HEK293 (cell line): ENCODE data around the gene PEAR1.

Source experiments
- EGR2 ChIP-seq: fragments of 450-650 bp; formaldehyde crosslinking; IDR thresholded peaks from 2 replicates; pipeline ENCODE4 v1.5.1; 2016; ENCODE audit warnings: low read depth, missing biosample characterization, missing genetic modification characterization
- INSM2 ChIP-seq: fragments of 450-650 bp; formaldehyde crosslinking; IDR thresholded peaks from 2 replicates; pipeline ENCODE4 v1.5.1; 2016; ENCODE audit warnings: missing biosample characterization, missing genetic modification characterization
- KLF9 ChIP-seq: fragments of 450-650 bp; formaldehyde crosslinking; IDR thresholded peaks from 2 replicates; pipeline ENCODE4 v1.5.1; 2016; ENCODE audit warnings: missing biosample characterization, missing genetic modification characterization, low read depth
- RBAK ChIP-seq: fragments of 450-650 bp; formaldehyde crosslinking; IDR thresholded peaks from 2 replicates; pipeline ENCODE4 v1.5.1; 2016; ENCODE audit warnings: missing biosample characterization, missing genetic modification characterization
- TRIM28 ChIP-seq: IDR thresholded peaks from 2 replicates; pipeline ENCODE4 v1.6.1; 2011; ENCODE audit warnings: low read length, control low read depth, borderline replicate concordance
- ZBTB10 ChIP-seq: fragments of 450-650 bp; formaldehyde crosslinking; IDR thresholded peaks from 2 replicates; pipeline ENCODE4 v1.5.1; 2016; ENCODE audit warnings: missing biosample characterization, missing genetic modification characterization
- ZBTB17 ChIP-seq: fragments of 450-650 bp; formaldehyde crosslinking; IDR thresholded peaks from 2 replicates; pipeline ENCODE4 v1.5.1; 2016; ENCODE audit warnings: missing biosample characterization, missing genetic modification characterization
- ZBTB26 ChIP-seq: fragments of 450-650 bp; formaldehyde crosslinking; optimal IDR thresholded peaks from 2 replicates; pipeline ENCODE3; 2016; ENCODE audit warnings: missing biosample characterization, mild to moderate bottlenecking, missing genetic modification characterization
- ZFP3 ChIP-seq: fragments of 450-650 bp; formaldehyde crosslinking; IDR thresholded peaks from 2 replicates; pipeline ENCODE4 v1.5.1; 2016; ENCODE audit warnings: low read depth, missing biosample characterization, missing genetic modification characterization
- ZFP37 ChIP-seq: fragments of 450-650 bp; formaldehyde crosslinking; IDR thresholded peaks from 2 replicates; pipeline ENCODE4 v1.5.1; 2016; ENCODE audit warnings: missing biosample characterization, missing genetic modification characterization
- ZNF10 ChIP-seq: fragments of 450-650 bp; formaldehyde crosslinking; IDR thresholded peaks from 2 replicates; pipeline ENCODE4 v1.5.1; 2017; ENCODE audit warnings: missing biosample characterization, missing genetic modification characterization
- ZNF112 ChIP-seq: fragments of 450-650 bp; formaldehyde crosslinking; IDR thresholded peaks from 2 replicates; pipeline ENCODE4 v1.5.0; 2017; ENCODE audit warnings: missing biosample characterization, missing genetic modification characterization
- ZNF121 ChIP-seq: fragments of 450-650 bp; formaldehyde crosslinking; IDR thresholded peaks from 2 replicates; pipeline ENCODE4 v1.5.1; 2016; ENCODE audit warnings: missing biosample characterization, missing genetic modification characterization
- ZNF138 ChIP-seq: fragments of 450-650 bp; formaldehyde crosslinking; IDR thresholded peaks from 2 replicates; pipeline ENCODE4 v1.5.1; 2016; ENCODE audit warnings: missing biosample characterization, missing genetic modification characterization, borderline replicate concordance
- ZNF174 ChIP-seq: fragments of 450-650 bp; formaldehyde crosslinking; IDR thresholded peaks from 2 replicates; pipeline ENCODE4 v1.5.0; 2017; ENCODE audit warnings: missing biosample characterization, mild to moderate bottlenecking, missing genetic modification characterization
- ZNF19 ChIP-seq: fragments of 450-650 bp; formaldehyde crosslinking; IDR thresholded peaks from 2 replicates; pipeline ENCODE4; 2016; ENCODE audit warnings: missing biosample characterization, missing genetic modification characterization, low read depth
- ZNF311 ChIP-seq: fragments of 450-650 bp; formaldehyde crosslinking; IDR thresholded peaks from 2 replicates; pipeline ENCODE4 v1.5.1; 2017; ENCODE audit warnings: missing biosample characterization, missing genetic modification characterization, borderline replicate concordance
- ZNF335 ChIP-seq: fragments of 450-650 bp; formaldehyde crosslinking; conservative IDR thresholded peaks from 2 replicates; pipeline ENCODE4 v1.5.1; 2016; ENCODE audit warnings: missing biosample characterization, missing genetic modification characterization
- ZNF433 ChIP-seq: fragments of 450-650 bp; formaldehyde crosslinking; IDR thresholded peaks from 2 replicates; pipeline ENCODE4 v1.5.1; 2016; ENCODE audit warnings: missing biosample characterization, missing genetic modification characterization, low read depth
- ZNF449 ChIP-seq: fragments of 450-650 bp; formaldehyde crosslinking; IDR thresholded peaks from 2 replicates; pipeline ENCODE4 v1.5.1; 2017; ENCODE audit warnings: missing biosample characterization, mild to moderate bottlenecking, missing genetic modification characterization, moderate library complexity
- ZNF530 ChIP-seq: fragments of 450-650 bp; formaldehyde crosslinking; IDR thresholded peaks from 2 replicates; pipeline ENCODE4 v1.5.1; 2016; ENCODE audit warnings: low read depth, missing biosample characterization, missing genetic modification characterization
- ZNF549 ChIP-seq: fragments of 450-650 bp; IDR thresholded peaks from 2 replicates; pipeline ENCODE4 v1.5.1; 2018; ENCODE audit warnings: missing biosample characterization, missing genetic modification characterization, mild to moderate bottlenecking, inconsistent platforms, moderate library complexity
- ZNF571 ChIP-seq: fragments of 450-650 bp; formaldehyde crosslinking; IDR thresholded peaks from 2 replicates; pipeline ENCODE4 v1.5.0; 2017; ENCODE audit warnings: missing biosample characterization, missing genetic modification characterization
- ZNF600 ChIP-seq: fragments of 450-650 bp; formaldehyde crosslinking; IDR thresholded peaks from 2 replicates; pipeline ENCODE4 v1.5.1; 2016; ENCODE audit warnings: missing biosample characterization, missing genetic modification characterization
- ZNF623 ChIP-seq: fragments of 450-650 bp; formaldehyde crosslinking; IDR thresholded peaks from 2 replicates; pipeline ENCODE4 v1.5.1; 2016; ENCODE audit warnings: missing biosample characterization, missing genetic modification characterization
- ZNF639 ChIP-seq: fragments of 450-650 bp; formaldehyde crosslinking; IDR thresholded peaks from 2 replicates; pipeline ENCODE4 v1.5.1; 2016; ENCODE audit warnings: missing biosample characterization, missing genetic modification characterization
- ZNF658 ChIP-seq: fragments of 450-650 bp; formaldehyde crosslinking; IDR thresholded peaks from 2 replicates; pipeline ENCODE4; 2016; ENCODE audit warnings: missing biosample characterization, missing genetic modification characterization
- ZNF747 ChIP-seq: fragments of 450-650 bp; formaldehyde crosslinking; IDR thresholded peaks from 2 replicates; pipeline ENCODE4 v1.5.1; 2016; ENCODE audit warnings: missing biosample characterization, missing genetic modification characterization
- ZNF768 ChIP-seq: fragments of 450-650 bp; formaldehyde crosslinking; IDR thresholded peaks from 2 replicates; pipeline ENCODE4 v1.5.1; 2018; ENCODE audit warnings: missing biosample characterization, mild to moderate bottlenecking, missing genetic modification characterization
- ZNF776 ChIP-seq: fragments of 450-650 bp; formaldehyde crosslinking; IDR thresholded peaks from 2 replicates; pipeline ENCODE4 v1.5.0; 2017; ENCODE audit warnings: missing biosample characterization, missing genetic modification characterization, borderline replicate concordance
- ZNF785 ChIP-seq: fragments of 450-650 bp; formaldehyde crosslinking; IDR thresholded peaks from 2 replicates; pipeline ENCODE4 v1.5.1; 2016; ENCODE audit warnings: missing biosample characterization, missing genetic modification characterization
- ZNF792 ChIP-seq: fragments of 450-650 bp; formaldehyde crosslinking; IDR thresholded peaks from 2 replicates; pipeline ENCODE4 v1.5.1; 2016; ENCODE audit warnings: missing biosample characterization, missing genetic modification characterization
- ZNF830 ChIP-seq: fragments of 450-650 bp; IDR thresholded peaks from 2 replicates; pipeline ENCODE4 v1.5.0; 2018; ENCODE audit warnings: missing biosample characterization, missing genetic modification characterization, low read depth, mild to moderate bottlenecking, moderate library complexity
- ZNF843 ChIP-seq: fragments of 450-650 bp; formaldehyde crosslinking; IDR thresholded peaks from 2 replicates; pipeline ENCODE4 v1.5.1; 2016; ENCODE audit warnings: missing biosample characterization, missing genetic modification characterization

The PEAR1 gene

GRCh38 chr1:156860113-156860627 lies 33.3 kb upstream of the PEAR1 start (continued):
- TF ChIP-seq INSM2 (tag by site-specific recombination): no peak
- TF ChIP-seq ZNF121: no peak
- no peak for TF ChIP-seq ZNF571 (tag by site-specific recombination)
- no peak for TF ChIP-seq EGR2 (tag by site-specific recombination)
- TF ChIP-seq ZNF600 (tag by site-specific recombination): peak; percentile 88
- TF ChIP-seq ZNF449 (tag by site-specific recombination): no peak
- TF ChIP-seq ZFP3 (tag by site-specific recombination): no peak
- TF ChIP-seq ZBTB17: peak; percentile 88
- peak; percentile 93 for TF ChIP-seq ZNF335 (tag by site-specific recombination)
- TF ChIP-seq ZNF311: no peak
- TF ChIP-seq ZNF10 (tag by site-specific recombination): no peak
- no peak for TF ChIP-seq ZNF433 (tag by site-specific recombination)
- TF ChIP-seq ZNF530 (tag by site-specific recombination): no peak
- TF ChIP-seq ZNF623 (tag by site-specific recombination): no peak
- no peak for TF ChIP-seq ZNF19
- no peak for TF ChIP-seq ZNF843 (tag by site-specific recombination)
- no peak for TF ChIP-seq ZNF639 (tag by site-specific recombination)
- TF ChIP-seq ZNF792 (tag by site-specific recombination): no peak
- no peak for TF ChIP-seq KLF9 (tag by site-specific recombination)
- no peak for TF ChIP-seq TRIM28
- TF ChIP-seq ZNF785 (tag by site-specific recombination): no peak
- no peak for TF ChIP-seq ZNF776 (tag by site-specific recombination)
- no peak for TF ChIP-seq ZNF174 (tag by site-specific recombination)
- TF ChIP-seq ZNF768 (tag by site-specific recombination): no peak
- TF ChIP-seq ZNF658 (tag by site-specific recombination): no peak
- TF ChIP-seq ZNF138 (tag by site-specific recombination): no peak
- no peak for TF ChIP-seq ZNF549 (tag by site-specific recombination)
- TF ChIP-seq ZNF747 (tag by site-specific recombination): no peak
- peak; percentile 76 for TF ChIP-seq ZBTB26 (tag by site-specific recombination)
- 0 out of 2 replicates have a peak, but pooled peaks have one; percentile 28 for TF ChIP-seq ZFP37 (tag by site-specific recombination)
- TF ChIP-seq RBAK: no peak
- no peak for TF ChIP-seq ZNF830 (tag by site-specific recombination)
- TF ChIP-seq ZBTB10 (tag by site-specific recombination): peak; percentile 66
- TF ChIP-seq ZNF112 (tag by site-specific recombination): no peak
